PC-3 (cell line): Measurements from ENCODE around the gene POLRMT. TPM values are rescaled to one million over a fixed set of nuclear protein-coding genes. Genes with fewer than 3 reads are reported as not detected.

ENCODE experiments used
- ATAC-seq: fragments of 200-7000 bp; cut with Tn5 transposase; 2 replicates; pipeline ENCODE4 v1.9.1; 2020; ENCODE audit warnings: mild to moderate bottlenecking, moderate library complexity
- BruUV-seq: library from RNA; stranded (reverse); fragments of 400-500 nt; replicated peaks from 2 replicates; lab custom pipeline; 2021; lab: Mats Ljungman, UMichigan
- CTCF ChIA-PET: fragments of 300-600 bp; sonication (Branson Sonifier 250); formaldehyde crosslinking; loops from one replicate; lab custom pipeline; 2022; ENCODE audit warnings: antibody characterized with exemption; lab: Charles Lee
- POLR2A ChIA-PET: fragments of 300-600 bp; sonication (Branson Sonifier 250); formaldehyde crosslinking; loops from one replicate; lab custom pipeline; 2022; ENCODE audit warnings: antibody characterized with exemption; ENCODE audit not compliant: unreplicated experiment; lab: Charles Lee
- DNase-seq: peaks from one replicate; pipeline ENCODE4 v3.0.0-alpha.2; 2015
- H2AFZ ChIP-seq: fragments of 300-600 bp; sonication (generic); 2 replicates; pipeline ENCODE4 v1.6.0; 2016; ENCODE audit warnings: antibody characterized with exemption, low read length
- H3F3A ChIP-seq: fragments of 300-600 bp; sonication (generic); one replicate; pipeline ENCODE4 v1.6.0; 2017; ENCODE audit warnings: antibody characterized with exemption, low read length, control low read depth, mild to moderate bottlenecking; ENCODE audit not compliant: unreplicated experiment
- H3K27ac ChIP-seq: fragments of 300-600 bp; sonication (generic); 2 replicates; pipeline ENCODE4 v1.5.1; 2016; ENCODE audit warnings: mild to moderate bottlenecking, low read length
- H3K27me3 ChIP-seq: fragments of 300-600 bp; sonication (generic); 2 replicates; pipeline ENCODE4 v1.6.1; 2016; ENCODE audit warnings: low read length, mixed read lengths
- H3K36me3 ChIP-seq: fragments of 300-600 bp; sonication (generic); 2 replicates; pipeline ENCODE4 v1.6.1; 2016; ENCODE audit warnings: low read depth, mixed run types, low read length, mixed read lengths
- H3K4me1 ChIP-seq: fragments of 300-600 bp; sonication (generic); 2 replicates; pipeline ENCODE4 v1.5.1; 2016; ENCODE audit warnings: low read length; ENCODE audit not compliant: insufficient read depth
- H3K4me2 ChIP-seq: fragments of 300-600 bp; sonication (generic); 2 replicates; pipeline ENCODE4 v1.6.0; 2016; ENCODE audit warnings: low read length
- H3K4me3 ChIP-seq: fragments of 300-600 bp; sonication (generic); 2 replicates; pipeline ENCODE4 v1.5.1; 2016; ENCODE audit warnings: mild to moderate bottlenecking, low read length, mixed read lengths
- H3K79me2 ChIP-seq: fragments of 300-600 bp; sonication (generic); 2 replicates; pipeline ENCODE4 v1.6.1; 2017; ENCODE audit warnings: low read length, mixed read lengths
- H3K9ac ChIP-seq: fragments of 300-600 bp; sonication (generic); 2 replicates; pipeline ENCODE4 v1.6.0; 2016; ENCODE audit warnings: mild to moderate bottlenecking, low read length
- H3K9me2 ChIP-seq: fragments of 300-600 bp; sonication (generic); replicated peaks from 2 replicates; pipeline ENCODE4 v1.6.1; 2016; ENCODE audit warnings: mixed run types, low read length, mixed read lengths
- H3K9me3 ChIP-seq: fragments of 300-600 bp; sonication (generic); 2 replicates; pipeline ENCODE4 v1.6.1; 2016; ENCODE audit warnings: low read length, mixed read lengths
- H4K20me1 ChIP-seq: fragments of 300-600 bp; sonication (generic); 2 replicates; pipeline ENCODE4 v1.6.1; 2016; ENCODE audit warnings: low read length, mixed read lengths
- CTCF ChIP-seq: fragments of 300-600 bp; sonication (generic); conservative IDR thresholded peaks from 2 replicates; pipeline ENCODE4 v1.5.1; 2017; ENCODE audit warnings: antibody characterized with exemption, low read depth, mild to moderate bottlenecking, low read length
- EZH2 ChIP-seq: fragments of 300-600 bp; sonication (generic); IDR thresholded peaks from one replicate; pipeline ENCODE4 v1.6.1; 2017; ENCODE audit warnings: antibody characterized with exemption, mild to moderate bottlenecking, low read length; ENCODE audit not compliant: unreplicated experiment
- EZH2phosphoT487 ChIP-seq: fragments of 300-600 bp; sonication (generic); IDR thresholded peaks from 2 replicates; pipeline ENCODE4 v1.6.1; 2018; ENCODE audit warnings: mild to moderate bottlenecking, antibody characterized with exemption, low read length, borderline replicate concordance
- intact Hi-C: fragments of 100-400 bp; cut with micrococcal nuclease; formaldehyde crosslinking; loops from 2 replicates; pipeline ENCODE4 v1.9.0; 2023
- total RNA-seq: library from RNA; depleted of rRNA; stranded (reverse); fragments of >200 nt; gene quantifications from 2 replicates; pipeline ENCODE4 v1.2.3, GENCODE V29; 2014

Gene POLRMT
- total RNA-seq, 1 experiment from 2014 or later = 60.5 TPM

- ChIA-PET POLR2A (no interaction called here), CTCF (no interaction called here)
- H3K4me3 ChIP-seq = no peak overlapping the region
- H3K36me3 ChIP-seq = no peaks in the 10 kb centered on the region
- DNase-seq (no peak), ATAC-seq (no peak)
- H3K4me1 ChIP-seq = no peaks in the 10 kb centered on the region
- H3K79me2 ChIP-seq = no peaks in the 10 kb centered on the region
- H4K20me1 ChIP-seq = no peaks in the 10 kb centered on the region
- no peak for TF ChIP-seq EZH2phosphoT487
- TF ChIP-seq CTCF = no peak
- TF ChIP-seq EZH2 = no peak
- no peaks in the 10 kb centered on the region for H3K9me3 ChIP-seq
- BruUV-seq = no TSS peak
- no peak overlapping the region for H3K9ac ChIP-seq
- H3K4me2 ChIP-seq = no peak overlapping the region
- H3K27me3 ChIP-seq = no peaks in the 10 kb centered on the region
- H2AFZ ChIP-seq = no peak overlapping the region
- H3K9me2 ChIP-seq = no peaks in the 10 kb centered on the region
- intact Hi-C loops = no loop called here
- H3K27ac ChIP-seq = no peak overlapping the region
- no peaks in the 10 kb centered on the region for H3F3A ChIP-seq
These were observed 12.8 kb upstream of the POLRMT start for GRCh38 chr19:645912-646778.

- H3K4me3 ChIP-seq = no peak overlapping the region
- CTCF ChIA-PET = no interaction called here
- BruUV-seq = no TSS peak
These were observed 11.5 kb upstream of the POLRMT start for GRCh38 chr19:644789-645188.

More at GRCh38 chr19:644789-645188, 11.5 kb upstream of the POLRMT start:
- H3K27ac ChIP-seq = no peak overlapping the region
- H4K20me1 ChIP-seq = no peaks in the 10 kb centered on the region
- intact Hi-C loops = no loop called here
- DNase-seq (no peak), ATAC-seq (no peak)
- no peaks in the 10 kb centered on the region for H3K4me1 ChIP-seq
- H2AFZ ChIP-seq = no peak overlapping the region
- H3K9me2 ChIP-seq = no peaks in the 10 kb centered on the region
- H3K79me2 ChIP-seq = no peaks in the 10 kb centered on the region
- no peaks in the 10 kb centered on the region for H3K9me3 ChIP-seq
- no peaks in the 10 kb centered on the region for H3K27me3 ChIP-seq
- no peak for TF ChIP-seq EZH2
- no peak for TF ChIP-seq EZH2phosphoT487
- TF ChIP-seq CTCF = no peak
- no peaks in the 10 kb centered on the region for H3K36me3 ChIP-seq
- H3F3A ChIP-seq = no peaks in the 10 kb centered on the region
- POLR2A ChIA-PET = no interaction called here
- H3K4me2 ChIP-seq = no peak overlapping the region
- no peak overlapping the region for H3K9ac ChIP-seq
